ENCODE measurements around the gene HBS1L.

HBS1L gene

GRCh38 chr6:135087403-135087802, 32.8 kb upstream of the HBS1L start:
- Mint-ChIP-seq H3K36me3 (ENCODE audit: low read depth) (peaks cover 9% of the 10 kb centered on the region), H3K27ac (peak overlapping the region; percentile 95), H3K9me3 (peaks cover 11% of the 10 kb centered on the region), H3K4me1 (ENCODE audit: low read depth) (peaks cover 67% of the 10 kb centered on the region), H3K4me3 (peak overlapping the region; percentile 75), H3K27me3 (ENCODE audit: low read depth) (no peaks in the 10 kb centered on the region)

GRCh38 chr6:135086414-135086764, 31.8 kb upstream of the HBS1L start:
- Mint-ChIP-seq H3K4me1 (ENCODE audit: low read depth) (peaks cover 61% of the 10 kb centered on the region), H3K27ac (peak overlapping the region; percentile 95), H3K36me3 (ENCODE audit: low read depth) (peaks cover 15% of the 10 kb centered on the region), H3K27me3 (ENCODE audit: low read depth) (no peaks in the 10 kb centered on the region), H3K9me3 (peaks cover 21% of the 10 kb centered on the region), H3K4me3 (peak overlapping the region; percentile 75)

GRCh38 chr6:135085700-135086413, 31.2 kb upstream of the HBS1L start:
- peak overlapping the region; percentile 95 for H3K27ac Mint-ChIP-seq
- H3K36me3 Mint-ChIP-seq (ENCODE audit: low read depth), result peaks cover 15% of the 10 kb centered on the region
- peaks cover 57% of the 10 kb centered on the region for H3K4me1 Mint-ChIP-seq (ENCODE audit: low read depth)
- no peaks in the 10 kb centered on the region for H3K27me3 Mint-ChIP-seq (ENCODE audit: low read depth)
- peaks cover 22% of the 10 kb centered on the region for H3K9me3 Mint-ChIP-seq
- H3K4me3 Mint-ChIP-seq, result peak overlapping the region; percentile 75

- Mint-ChIP-seq H3K27me3 (ENCODE audit: low read depth) (no peaks in the 10 kb centered on the region), H3K4me1 (ENCODE audit: low read depth) (peaks cover 48% of the 10 kb centered on the region), H3K9me3 (peaks cover 25% of the 10 kb centered on the region), H3K27ac (no peak overlapping the region), H3K4me3 (no peak overlapping the region), H3K36me3 (ENCODE audit: low read depth) (peaks cover 15% of the 10 kb centered on the region)
Observed at GRCh38 chr6:135084916-135085269, 30.3 kb upstream of the HBS1L start.

- Mint-ChIP-seq H3K27me3 (ENCODE audit: low read depth) (no peaks in the 10 kb centered on the region), H3K27ac (peak overlapping the region; percentile 14), H3K9me3 (peaks cover 26% of the 10 kb centered on the region), H3K4me1 (ENCODE audit: low read depth) (peaks cover 44% of the 10 kb centered on the region), H3K36me3 (ENCODE audit: low read depth) (peaks cover 15% of the 10 kb centered on the region), H3K4me3 (peak overlapping the region; percentile 16)
Observed at GRCh38 chr6:135084001-135084915, 29.6 kb upstream of the HBS1L start.

- H3K36me3 Mint-ChIP-seq (ENCODE audit: low read depth), result peaks cover 16% of the 10 kb centered on the region
- H3K27ac Mint-ChIP-seq, result no peak overlapping the region
- no peak overlapping the region for H3K4me3 Mint-ChIP-seq
- peaks cover 21% of the 10 kb centered on the region for H3K4me1 Mint-ChIP-seq (ENCODE audit: low read depth)
- H3K9me3 Mint-ChIP-seq, result peaks cover 29% of the 10 kb centered on the region
- H3K27me3 Mint-ChIP-seq (ENCODE audit: low read depth), result no peaks in the 10 kb centered on the region
Observed at GRCh38 chr6:135081966-135082365, 27.3 kb upstream of the HBS1L start.

- H3K36me3 Mint-ChIP-seq (ENCODE audit: low read depth), result peaks cover 3% of the 10 kb centered on the region
- no peak overlapping the region for H3K27ac Mint-ChIP-seq
Observed at GRCh38 chr6:135075018-135075417, 20.4 kb upstream of the HBS1L start.

GRCh38 chr6:135073756-135074393, 19.3 kb upstream of the HBS1L start:
- Mint-ChIP-seq H3K4me1 (ENCODE audit: low read depth) (peaks cover 14% of the 10 kb centered on the region), H3K4me3 (no peak overlapping the region), H3K36me3 (ENCODE audit: low read depth) (peaks cover 3% of the 10 kb centered on the region), H3K9me3 (peaks cover under 1% of the 10 kb centered on the region), H3K27ac (no peak overlapping the region), H3K27me3 (ENCODE audit: low read depth) (no peaks in the 10 kb centered on the region)

More at GRCh38 chr6:135075018-135075417, 20.4 kb upstream of the HBS1L start:
- H3K9me3 Mint-ChIP-seq, result peaks cover 4% of the 10 kb centered on the region
- H3K27me3 Mint-ChIP-seq (ENCODE audit: low read depth), result no peaks in the 10 kb centered on the region
- H3K4me3 Mint-ChIP-seq, result no peak overlapping the region
- peaks cover 14% of the 10 kb centered on the region for H3K4me1 Mint-ChIP-seq (ENCODE audit: low read depth)

- peaks cover 14% of the 10 kb centered on the region for H3K4me1 Mint-ChIP-seq (ENCODE audit: low read depth)
- H3K9me3 Mint-ChIP-seq, result no peaks in the 10 kb centered on the region
- H3K27me3 Mint-ChIP-seq (ENCODE audit: low read depth), result no peaks in the 10 kb centered on the region
- H3K36me3 Mint-ChIP-seq (ENCODE audit: low read depth), result peaks cover 3% of the 10 kb centered on the region
- H3K4me3 Mint-ChIP-seq, result no peak overlapping the region
- no peak overlapping the region for H3K27ac Mint-ChIP-seq
Observed at GRCh38 chr6:135073217-135073616, 18.6 kb upstream of the HBS1L start.

- Mint-ChIP-seq H3K36me3 (ENCODE audit: low read depth) (peaks cover 3% of the 10 kb centered on the region), H3K4me3 (no peak overlapping the region), H3K4me1 (ENCODE audit: low read depth) (peaks cover 14% of the 10 kb centered on the region), H3K27me3 (ENCODE audit: low read depth) (no peaks in the 10 kb centered on the region), H3K27ac (no peak overlapping the region), H3K9me3 (no peaks in the 10 kb centered on the region)
Observed at GRCh38 chr6:135072753-135073152, 18.1 kb upstream of the HBS1L start.

GRCh38 chr6:135071541-135071940, 16.9 kb upstream of the HBS1L start:
- Mint-ChIP-seq H3K9me3 (peaks cover 3% of the 10 kb centered on the region), H3K27ac (no peak overlapping the region), H3K4me1 (ENCODE audit: low read depth) (peaks cover 19% of the 10 kb centered on the region)

GRCh38 chr6:135067911-135068310, 13.3 kb upstream of the HBS1L start:
- Mint-ChIP-seq H3K36me3 (ENCODE audit: low read depth) (peaks cover 2% of the 10 kb centered on the region), H3K27me3 (ENCODE audit: low read depth) (no peaks in the 10 kb centered on the region), H3K4me3 (no peak overlapping the region), H3K27ac (no peak overlapping the region), H3K4me1 (ENCODE audit: low read depth) (peaks cover 9% of the 10 kb centered on the region), H3K9me3 (peaks cover 3% of the 10 kb centered on the region)

More at GRCh38 chr6:135071541-135071940, 16.9 kb upstream of the HBS1L start:
- Mint-ChIP-seq H3K27me3 (ENCODE audit: low read depth) (no peaks in the 10 kb centered on the region), H3K4me3 (no peak overlapping the region), H3K36me3 (ENCODE audit: low read depth) (peaks cover 2% of the 10 kb centered on the region)

GRCh38 chr6:135066806-135067205, 12.2 kb upstream of the HBS1L start:
- peaks cover 2% of the 10 kb centered on the region for H3K36me3 Mint-ChIP-seq (ENCODE audit: low read depth)
- H3K27me3 Mint-ChIP-seq (ENCODE audit: low read depth), result no peaks in the 10 kb centered on the region
- H3K4me1 Mint-ChIP-seq (ENCODE audit: low read depth), result peaks cover 7% of the 10 kb centered on the region
- peaks cover 3% of the 10 kb centered on the region for H3K9me3 Mint-ChIP-seq
- H3K4me3 Mint-ChIP-seq, result no peak overlapping the region
- no peak overlapping the region for H3K27ac Mint-ChIP-seq

GRCh38 chr6:135066397-135066796, 11.8 kb upstream of the HBS1L start:
- Mint-ChIP-seq H3K27me3 (ENCODE audit: low read depth) (no peaks in the 10 kb centered on the region), H3K9me3 (peaks cover 3% of the 10 kb centered on the region), H3K4me1 (ENCODE audit: low read depth) (peaks cover 7% of the 10 kb centered on the region), H3K27ac (no peak overlapping the region), H3K4me3 (no peak overlapping the region), H3K36me3 (ENCODE audit: low read depth) (peaks cover 2% of the 10 kb centered on the region)
